ENCODE data around the gene CCDC88A. TPM values are rescaled to one million over a fixed set of nuclear protein-coding genes. Genes with fewer than 3 reads are reported as not detected.

CCDC88A gene, protein sequence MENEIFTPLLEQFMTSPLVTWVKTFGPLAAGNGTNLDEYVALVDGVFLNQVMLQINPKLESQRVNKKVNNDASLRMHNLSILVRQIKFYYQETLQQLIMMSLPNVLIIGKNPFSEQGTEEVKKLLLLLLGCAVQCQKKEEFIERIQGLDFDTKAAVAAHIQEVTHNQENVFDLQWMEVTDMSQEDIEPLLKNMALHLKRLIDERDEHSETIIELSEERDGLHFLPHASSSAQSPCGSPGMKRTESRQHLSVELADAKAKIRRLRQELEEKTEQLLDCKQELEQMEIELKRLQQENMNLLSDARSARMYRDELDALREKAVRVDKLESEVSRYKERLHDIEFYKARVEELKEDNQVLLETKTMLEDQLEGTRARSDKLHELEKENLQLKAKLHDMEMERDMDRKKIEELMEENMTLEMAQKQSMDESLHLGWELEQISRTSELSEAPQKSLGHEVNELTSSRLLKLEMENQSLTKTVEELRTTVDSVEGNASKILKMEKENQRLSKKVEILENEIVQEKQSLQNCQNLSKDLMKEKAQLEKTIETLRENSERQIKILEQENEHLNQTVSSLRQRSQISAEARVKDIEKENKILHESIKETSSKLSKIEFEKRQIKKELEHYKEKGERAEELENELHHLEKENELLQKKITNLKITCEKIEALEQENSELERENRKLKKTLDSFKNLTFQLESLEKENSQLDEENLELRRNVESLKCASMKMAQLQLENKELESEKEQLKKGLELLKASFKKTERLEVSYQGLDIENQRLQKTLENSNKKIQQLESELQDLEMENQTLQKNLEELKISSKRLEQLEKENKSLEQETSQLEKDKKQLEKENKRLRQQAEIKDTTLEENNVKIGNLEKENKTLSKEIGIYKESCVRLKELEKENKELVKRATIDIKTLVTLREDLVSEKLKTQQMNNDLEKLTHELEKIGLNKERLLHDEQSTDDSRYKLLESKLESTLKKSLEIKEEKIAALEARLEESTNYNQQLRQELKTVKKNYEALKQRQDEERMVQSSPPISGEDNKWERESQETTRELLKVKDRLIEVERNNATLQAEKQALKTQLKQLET (N-terminal part only)
- 21.7 TPM for total RNA-seq
- long read RNA-seq, partial matches to known transcripts = 4 of 7 reads
- long read RNA-seq, other reads (novel, unspliced or antisense) = 3 of 7 reads

DNA sequence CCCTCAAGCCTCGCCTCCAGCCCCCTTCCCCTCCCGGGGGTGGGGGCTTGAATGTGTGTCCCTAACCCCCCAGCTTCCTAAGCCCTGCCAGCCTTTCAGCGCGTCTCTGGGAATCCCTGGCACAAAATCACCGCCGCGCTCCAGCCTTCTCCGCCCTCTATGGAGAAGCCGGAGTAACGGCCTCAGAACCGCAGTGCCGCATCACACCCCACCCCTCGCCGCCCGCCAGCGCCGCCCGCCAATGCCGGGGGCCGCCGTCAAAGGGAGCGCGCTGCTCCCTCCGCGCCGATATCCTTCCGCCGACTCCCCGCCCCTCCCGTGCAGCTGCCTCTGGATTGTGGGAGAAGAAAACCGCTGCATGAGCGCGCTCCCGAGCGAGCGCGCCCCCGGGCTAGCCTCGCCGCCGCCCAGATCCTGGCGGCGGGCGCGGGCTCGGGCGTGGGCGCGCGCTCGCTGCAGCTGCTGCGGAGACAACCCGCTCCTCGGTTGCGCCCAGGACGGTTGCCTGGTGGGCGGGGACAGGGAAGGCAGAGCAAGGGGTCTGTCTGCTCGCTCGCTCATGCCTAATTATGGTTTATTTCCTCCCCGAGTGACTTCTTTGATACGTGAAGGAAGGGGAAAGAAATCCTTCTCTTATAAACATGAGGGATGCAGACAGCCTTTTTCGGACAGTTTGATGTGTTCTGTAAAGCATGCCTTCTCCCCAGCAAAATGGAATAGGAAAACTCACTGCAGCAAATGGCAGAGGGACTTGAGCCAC, at the start of gene CCDC88A:
Gene CCDC88A, minus strand, starts transcription at position 178 of the 760 bp plus-strand sequence. CDS start 777 bp downstream, outside the sequence.
- peak within 1 kb of the TSS; percentile 90 for H3K27ac ChIP-seq (replicated peaks)
- peak within 1 kb of the TSS; percentile 82 for H3K4me3 ChIP-seq
- H3K27me3 ChIP-seq (ENCODE audit: low read depth) = no peaks in the 10 kb centered on the region
- intact Hi-C loops (cut with micrococcal nuclease) = no loop called here
- peak; percentile 98 for DNase-seq
- TF ChIP-seq, protein P1, sequence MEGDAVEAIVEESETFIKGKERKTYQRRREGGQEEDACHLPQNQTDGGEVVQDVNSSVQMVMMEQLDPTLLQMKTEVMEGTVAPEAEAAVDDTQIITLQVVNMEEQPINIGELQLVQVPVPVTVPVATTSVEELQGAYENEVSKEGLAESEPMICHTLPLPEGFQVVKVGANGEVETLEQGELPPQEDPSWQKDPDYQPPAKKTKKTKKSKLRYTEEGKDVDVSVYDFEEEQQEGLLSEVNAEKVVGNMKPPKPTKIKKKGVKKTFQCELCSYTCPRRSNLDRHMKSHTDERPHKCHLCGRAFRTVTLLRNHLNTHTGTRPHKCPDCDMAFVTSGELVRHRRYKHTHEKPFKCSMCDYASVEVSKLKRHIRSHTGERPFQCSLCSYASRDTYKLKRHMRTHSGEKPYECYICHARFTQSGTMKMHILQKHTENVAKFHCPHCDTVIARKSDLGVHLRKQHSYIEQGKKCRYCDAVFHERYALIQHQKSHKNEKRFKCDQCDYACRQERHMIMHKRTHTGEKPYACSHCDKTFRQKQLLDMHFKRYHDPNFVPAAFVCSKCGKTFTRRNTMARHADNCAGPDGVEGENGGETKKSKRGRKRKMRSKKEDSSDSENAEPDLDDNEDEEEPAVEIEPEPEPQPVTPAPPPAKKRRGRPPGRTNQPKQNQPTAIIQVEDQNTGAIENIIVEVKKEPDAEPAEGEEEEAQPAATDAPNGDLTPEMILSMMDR (IDR thresholded peaks at IDR 0.05; ENCODE audit: borderline replicate concordance) = peak; percentile 49
- H3K36me3 ChIP-seq = no peaks in the 10 kb centered on the region
- H3K9me3 ChIP-seq (replicated peaks) = no peaks in the 10 kb centered on the region
- H3K4me1 ChIP-seq = peaks cover 36% of the 10 kb centered on the region

DNA sequence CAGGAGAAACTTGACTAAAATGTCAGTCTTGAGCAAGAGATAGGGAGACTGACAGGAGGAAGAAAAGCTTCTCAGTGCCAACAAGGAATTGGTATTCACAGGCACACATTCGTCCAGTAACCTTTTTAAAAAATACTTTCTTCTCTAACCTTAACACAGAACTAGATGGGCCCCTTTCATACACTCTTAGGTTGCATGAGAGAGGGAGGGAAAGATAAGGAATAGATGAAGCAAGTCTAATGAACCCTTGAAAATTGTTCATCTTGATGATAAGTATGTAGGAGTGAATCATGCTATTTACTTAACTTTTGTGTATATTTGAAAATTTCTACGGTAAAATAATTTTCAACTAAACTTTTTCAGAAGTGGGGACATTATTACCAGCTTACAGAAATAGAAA, 42.0 kb upstream of the CCDC88A start:
- Histone ChIP-seq H3K36me3 (no peaks in the 10 kb centered on the region), H3K27me3 (ENCODE audit: low read depth) (no peaks in the 10 kb centered on the region), H3K4me3 (no peak overlapping the region), H3K9me3 (replicated peaks) (no peaks in the 10 kb centered on the region), H3K4me1 (no peaks in the 10 kb centered on the region), H3K27ac (replicated peaks) (no peak overlapping the region)
- no peak for DNase-seq
- TF ChIP-seq, protein P1 (IDR thresholded peaks at IDR 0.05; ENCODE audit: borderline replicate concordance) = no peak
- intact Hi-C loops (cut with micrococcal nuclease) = no loop called here

DNA sequence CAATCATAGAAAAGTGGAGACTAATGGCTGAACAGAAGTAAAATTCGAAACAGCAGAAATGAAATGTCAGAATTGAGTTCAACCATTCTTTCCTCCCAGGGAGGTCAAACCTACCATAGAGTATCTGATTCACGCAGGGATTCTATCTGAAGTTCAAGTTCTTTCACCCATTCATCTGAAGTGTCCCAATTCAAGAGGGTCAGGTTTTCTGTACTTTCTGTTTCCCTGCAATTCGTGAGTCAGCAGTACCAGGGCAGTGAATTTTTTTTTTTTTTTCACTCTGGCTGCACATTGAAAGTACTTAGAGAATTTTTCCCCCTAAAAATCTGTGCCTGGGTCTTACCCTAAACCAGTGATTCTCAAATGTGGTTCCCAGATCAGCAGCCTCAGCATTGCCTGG, 40.9 kb upstream of the CCDC88A start:
- Histone ChIP-seq H3K9me3 (replicated peaks) (no peaks in the 10 kb centered on the region), H3K36me3 (no peaks in the 10 kb centered on the region), H3K27me3 (ENCODE audit: low read depth) (no peaks in the 10 kb centered on the region), H3K4me3 (no peak overlapping the region), H3K4me1 (no peaks in the 10 kb centered on the region), H3K27ac (replicated peaks) (no peak overlapping the region)
- DNase-seq = no peak
- intact Hi-C loops (cut with micrococcal nuclease) = no loop called here
- TF ChIP-seq, protein P1 (IDR thresholded peaks at IDR 0.05; ENCODE audit: borderline replicate concordance) = no peak

DNA sequence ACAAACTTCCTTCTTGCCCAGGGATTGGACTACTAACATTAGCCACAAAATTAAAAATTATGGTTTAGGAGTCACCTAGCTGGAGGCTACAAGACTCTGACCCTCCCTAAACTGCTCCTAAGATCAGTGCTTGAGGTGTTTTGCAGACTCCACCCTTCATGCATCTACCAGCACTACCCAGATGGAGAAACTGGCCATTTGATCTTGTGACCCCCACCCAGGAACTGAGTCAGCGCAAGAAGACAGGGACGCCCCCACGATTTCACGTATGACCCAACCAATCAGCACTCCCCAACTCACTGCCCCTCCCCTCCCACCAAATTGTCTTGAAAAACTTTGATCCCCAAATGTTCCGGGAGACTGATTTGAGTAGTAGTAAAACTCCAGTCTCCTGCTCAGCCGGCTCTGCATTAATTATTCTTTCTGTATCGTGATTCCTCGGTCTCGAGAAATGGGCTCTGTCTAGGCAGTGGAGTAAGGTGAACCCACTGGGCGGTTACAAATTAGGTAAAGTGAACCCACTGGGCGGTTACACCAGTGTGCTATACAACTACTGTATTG, 40.1 kb upstream of the CCDC88A start:
- intact Hi-C loops (cut with micrococcal nuclease) = no loop called here
- DNase-seq = no peak
- Histone ChIP-seq H3K4me1 (no peaks in the 10 kb centered on the region), H3K4me3 (no peak overlapping the region), H3K27ac (replicated peaks) (no peak overlapping the region), H3K9me3 (replicated peaks) (no peaks in the 10 kb centered on the region), H3K27me3 (ENCODE audit: low read depth) (no peaks in the 10 kb centered on the region), H3K36me3 (no peaks in the 10 kb centered on the region)
- TF ChIP-seq, protein P1 (IDR thresholded peaks at IDR 0.05; ENCODE audit: borderline replicate concordance) = no peak

All from left ventricle myocardium inferior (tissue), 1 donor.